Fibroblast of lung (primary cell): ENCODE measurements around the gene NRG2.

Experiments used
- CTCF ChIP-seq, 2 donors: IDR thresholded peaks in 1 of 2; conservative IDR thresholded peaks in 1 of 2; 1 replicate in 1 of 2; 2 replicates in 1 of 2; pipeline ENCODE4 v1.5.1; 2011 to 2012; ENCODE audit warnings: low read length in 2 of 2, control low read depth in 1 of 2, inconsistent platforms in 1 of 2, low read depth in 1 of 2, mild to moderate bottlenecking in 1 of 2
- EZH2 ChIP-seq: IDR thresholded peaks from 2 replicates; pipeline ENCODE4 v1.5.1; 2012; ENCODE audit warnings: low read length, control low read depth, mild to moderate bottlenecking; ENCODE audit errors: missing control alignments

- TF ChIP-seq CTCF (conservative IDR thresholded peaks at IDR 0.05 in 1 of 2, IDR thresholded peaks at IDR 0.05 in 1 of 2; ENCODE audit: low read depth in 1 of 2, low read length in 2 of 2), result no peak
- no peak for TF ChIP-seq EZH2
Observed at GRCh38 chr5:140043508-140043872, 391 bp upstream of the NRG2 start.
